Measurements from ENCODE around the gene REV1.

Gene REV1

DNA sequence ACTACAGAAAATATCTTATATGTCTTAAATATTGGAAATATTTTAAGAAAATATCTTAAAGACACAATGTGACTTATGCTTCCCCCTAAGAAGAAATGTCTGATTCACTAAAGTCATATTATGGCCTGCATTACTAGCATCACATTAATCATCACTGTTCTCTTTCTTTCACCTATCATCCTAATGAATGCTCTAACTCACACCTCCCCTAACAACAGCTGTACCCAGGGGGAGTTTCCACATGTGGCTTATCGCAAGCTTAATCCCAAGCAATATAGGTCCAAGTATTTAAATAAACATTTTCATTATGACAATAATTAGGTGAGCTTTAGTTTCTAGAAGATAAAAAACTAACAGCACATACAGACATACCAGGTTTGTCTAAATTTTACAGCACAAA is 39.6 kb downstream of the REV1 start:
- DNase-seq (ENCODE audit: low read depth in 3 of 3), result no peak

DNA sequence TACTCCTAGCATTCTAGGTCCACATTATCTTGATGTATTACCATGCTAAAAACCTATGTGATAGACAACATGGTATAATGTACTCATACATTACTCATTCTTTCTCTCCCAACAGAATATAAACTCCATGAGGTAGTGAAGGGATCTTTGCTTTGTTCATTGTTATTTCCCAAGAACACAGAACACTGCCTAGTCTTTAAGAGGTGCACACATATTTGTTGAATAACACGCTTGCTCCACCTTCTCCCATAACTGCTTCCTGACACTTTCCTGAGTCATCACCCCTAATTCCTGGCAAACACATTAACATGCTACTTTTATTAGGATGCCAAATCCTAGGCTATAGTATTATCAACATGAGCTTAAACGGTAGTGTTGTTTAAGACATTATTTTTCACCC is 41.3 kb downstream of the REV1 start:
- DNase-seq (ENCODE audit: low read depth in 3 of 3), result no peak

DNA sequence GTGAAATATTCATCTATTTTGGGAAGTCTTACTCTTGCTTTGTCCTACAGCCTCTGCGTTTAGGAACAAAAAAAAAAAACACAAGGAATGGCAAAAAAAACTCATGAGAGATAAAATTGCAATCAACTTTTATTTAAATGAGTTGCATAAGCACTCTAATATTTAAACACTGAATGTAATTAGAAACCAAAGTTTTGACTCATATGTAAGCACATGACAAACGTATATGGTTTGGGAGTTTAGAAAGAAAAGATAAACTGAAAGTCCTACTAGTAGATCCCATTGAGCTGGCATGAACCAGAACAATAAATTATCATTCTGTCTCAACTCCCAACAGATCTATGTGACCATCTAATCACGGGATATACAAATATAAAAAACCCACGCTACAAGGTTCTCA is 44.8 kb downstream of the REV1 start:
- no peak for DNase-seq (ENCODE audit: low read depth in 3 of 3)

DNA sequence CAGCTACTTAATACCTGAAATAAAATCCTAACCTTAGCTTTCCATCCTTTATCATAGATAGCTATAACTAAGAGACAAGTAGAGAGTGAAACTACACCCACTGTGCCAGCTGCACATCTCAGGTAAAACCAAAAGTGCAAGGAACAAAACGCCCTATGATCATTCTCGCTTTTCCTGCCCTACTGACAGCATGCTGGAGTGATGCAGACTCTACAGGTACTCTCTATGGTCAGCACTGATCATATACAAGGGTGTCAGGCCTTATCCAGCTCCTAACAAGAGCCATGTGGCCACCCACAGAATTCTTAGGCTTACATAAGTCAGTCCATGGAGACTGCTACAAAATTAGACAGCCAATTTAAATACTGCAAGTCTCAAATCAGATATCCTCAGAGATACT is 45.6 kb downstream of the REV1 start:
- DNase-seq (ENCODE audit: low read depth in 3 of 3), result no peak

DNA sequence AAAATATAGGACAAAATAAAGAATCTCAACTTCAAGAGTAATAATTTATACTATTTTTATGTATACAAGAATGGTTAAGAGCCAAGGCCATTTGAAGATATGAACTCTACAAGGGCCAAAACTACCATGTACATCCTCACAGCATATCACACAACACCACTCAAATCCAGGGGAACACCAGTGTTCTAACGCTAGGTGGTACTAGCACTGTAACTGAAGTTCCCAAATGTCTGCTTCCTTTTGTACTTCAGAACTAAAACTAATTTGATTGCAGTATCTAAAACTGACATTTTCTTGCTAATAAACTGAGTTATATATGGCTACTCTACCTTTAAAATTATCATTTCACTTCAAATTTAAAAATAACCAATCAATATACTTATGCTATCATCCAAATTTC is 47.0 kb downstream of the REV1 start:
- no peak for DNase-seq (ENCODE audit: low read depth in 3 of 3)

DNA sequence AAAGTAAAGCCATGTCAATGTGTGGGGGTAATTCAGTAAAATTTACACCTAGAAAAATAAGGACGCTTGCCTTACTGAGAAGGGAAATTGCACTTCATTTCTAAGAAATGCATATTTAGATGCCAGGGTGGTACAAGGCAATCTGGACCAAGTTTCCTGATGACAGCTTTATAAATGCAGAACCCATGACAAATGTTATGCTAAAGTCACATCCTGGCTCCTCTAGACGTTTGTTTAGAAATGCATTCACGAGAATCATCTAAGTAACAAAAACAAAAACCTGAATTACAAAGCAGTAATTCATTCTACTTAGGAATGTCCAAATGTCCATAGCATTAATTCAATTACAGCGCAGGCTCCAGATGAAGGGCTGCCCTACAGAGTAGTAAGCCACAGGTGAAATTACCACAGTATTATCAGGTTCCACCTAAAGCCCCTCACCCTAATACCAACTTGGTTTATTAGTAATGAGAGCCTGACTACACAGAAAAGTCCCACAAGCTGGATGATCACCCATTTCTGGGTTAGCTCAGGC is 49.8 kb downstream of the REV1 start:
- no peak for DNase-seq (ENCODE audit: low read depth in 3 of 3)

DNA sequence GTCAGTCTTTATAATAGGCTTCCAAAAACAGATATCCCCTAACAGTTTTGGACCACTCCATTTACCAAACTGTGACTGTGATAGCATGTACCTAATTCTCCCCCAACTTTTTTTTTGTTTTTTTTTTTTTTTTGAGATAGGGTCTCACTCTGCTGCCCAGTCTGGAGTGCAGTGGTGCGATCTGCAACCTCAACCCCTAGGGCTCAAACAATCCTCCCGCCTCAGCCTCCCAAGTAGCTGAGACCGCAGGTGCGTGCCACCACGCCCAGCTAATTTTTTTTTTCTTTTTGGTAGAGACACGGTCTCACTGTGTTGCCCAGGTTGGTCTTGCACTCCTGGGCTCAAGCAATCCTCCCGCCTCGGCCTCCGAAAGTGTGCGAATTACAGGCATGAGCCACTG is 52.9 kb downstream of the REV1 start:
- no peak for DNase-seq (ENCODE audit: low read depth in 3 of 3)

DNA sequence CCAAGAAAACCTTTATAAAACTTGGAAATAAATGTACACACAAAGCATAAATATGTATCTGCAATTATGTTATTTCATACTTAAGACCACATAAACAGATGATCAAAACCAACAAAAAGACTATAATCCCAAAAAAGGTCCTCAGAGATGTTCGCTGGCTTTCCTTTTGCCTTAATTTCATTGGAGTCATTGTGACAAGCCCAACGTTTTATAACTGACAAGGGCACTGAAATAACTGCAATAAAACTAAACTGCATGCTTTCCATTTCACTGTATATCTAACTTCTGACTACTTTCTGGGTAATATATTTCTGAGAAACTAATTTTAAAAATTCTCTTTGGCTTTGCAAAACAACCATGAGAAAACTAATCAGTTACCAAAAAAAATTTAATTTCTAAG is 56.5 kb downstream of the REV1 start:
- DNase-seq (ENCODE audit: low read depth in 3 of 3), result no peak

DNA sequence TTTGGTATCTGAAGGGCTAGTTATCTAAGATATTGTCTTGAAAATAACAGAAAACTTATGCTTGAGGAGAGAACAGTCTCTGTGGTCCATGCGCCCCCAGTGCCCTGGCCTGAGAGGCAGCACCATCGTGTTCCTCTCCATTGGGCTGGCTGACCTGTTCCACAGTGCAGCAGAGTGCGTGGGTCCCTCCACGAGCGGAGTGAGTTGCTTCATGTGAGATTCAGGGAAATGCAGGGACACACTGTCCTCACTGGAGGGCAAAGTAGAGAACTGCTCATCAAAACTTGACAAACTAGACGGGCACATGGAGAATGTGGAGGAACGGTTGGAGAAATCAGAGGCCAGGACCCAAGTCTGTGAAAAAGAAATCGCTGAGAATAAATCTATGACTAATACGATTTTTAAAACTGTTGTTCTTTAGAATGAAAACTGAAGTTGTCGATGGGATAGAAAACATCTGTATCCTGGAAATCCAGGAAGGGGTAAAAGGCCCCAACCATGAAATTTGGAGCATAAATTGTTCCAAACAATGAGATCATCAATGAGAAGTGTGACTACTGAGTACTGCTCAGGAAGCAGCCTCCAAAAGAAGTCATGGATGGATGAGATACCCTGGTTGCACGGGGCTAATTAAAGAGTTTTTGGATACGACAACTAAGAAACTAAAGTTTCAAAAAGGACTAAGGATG is 58.1 kb downstream of the REV1 start:
- DNase-seq (ENCODE audit: low read depth in 3 of 3), result no peak

DNA sequence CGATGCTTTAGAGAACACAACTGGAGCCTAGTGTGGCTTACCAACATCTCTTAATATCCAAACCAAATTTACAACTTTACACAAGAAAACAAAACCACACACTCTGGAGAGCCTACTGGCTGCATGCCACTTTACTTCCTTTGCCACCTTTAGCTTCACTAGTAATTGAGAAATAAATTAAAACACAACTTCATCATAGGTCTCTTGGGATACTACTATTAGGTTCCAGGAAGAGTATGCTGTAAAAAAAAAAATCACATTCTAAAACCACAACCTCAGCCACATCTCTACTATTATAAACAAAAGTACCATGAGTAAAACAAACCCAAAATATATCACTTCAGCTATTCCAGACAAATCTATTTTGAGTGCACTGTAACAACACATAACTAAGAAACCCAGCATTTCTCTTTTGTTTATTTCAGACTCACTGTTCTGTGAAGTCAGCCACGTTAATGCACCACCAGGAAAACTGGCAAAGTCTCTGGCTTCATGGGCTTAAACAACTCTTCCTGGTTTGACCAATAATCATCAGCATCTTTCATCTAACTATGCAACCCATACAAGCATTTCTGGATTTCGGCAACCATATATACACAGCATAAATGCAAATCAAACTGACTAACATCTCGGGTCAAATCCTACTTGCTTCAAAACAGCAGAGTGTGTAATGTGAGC is 59.1 kb downstream of the REV1 start:
- no peak for DNase-seq (ENCODE audit: low read depth in 3 of 3)

DNA sequence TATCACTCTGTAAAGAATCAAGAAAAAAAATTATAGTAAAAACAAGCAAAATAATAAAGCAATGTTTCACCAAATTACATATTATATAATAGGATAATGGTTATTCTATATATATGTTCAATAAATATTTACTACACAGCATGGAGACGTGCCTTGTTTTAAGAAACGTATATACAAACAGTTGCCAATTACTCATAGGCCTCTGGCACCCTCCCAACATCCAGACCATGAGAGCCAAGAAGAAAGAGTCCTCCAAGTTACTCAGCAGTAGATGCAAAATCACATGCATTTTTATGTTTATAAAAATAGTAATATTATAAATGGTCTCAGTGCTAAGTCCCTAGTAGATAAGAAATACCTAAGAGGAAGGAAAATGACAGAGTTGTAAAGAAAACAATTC is 64.8 kb downstream of the REV1 start:
- no peak for DNase-seq (ENCODE audit: low read depth in 3 of 3)

DNA sequence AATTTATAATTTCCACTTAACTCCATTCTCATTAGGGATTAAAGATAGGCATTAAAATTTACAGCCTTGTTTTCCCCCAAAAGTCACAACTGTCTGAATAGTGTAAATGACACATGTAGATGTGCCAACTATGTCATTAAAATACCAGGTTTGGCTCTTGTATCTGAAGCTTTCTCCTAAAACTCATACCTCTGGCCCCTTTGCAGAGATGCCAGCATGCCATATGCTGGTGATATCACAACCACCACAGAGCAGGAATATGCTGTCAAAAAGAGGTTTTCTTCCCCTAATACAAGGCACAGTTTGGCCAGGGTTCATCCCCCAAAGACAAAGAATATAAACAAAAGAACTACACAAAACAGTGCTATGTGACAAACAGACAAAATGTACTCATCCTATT is 65.4 kb downstream of the REV1 start:
- DNase-seq (ENCODE audit: low read depth in 3 of 3), result no peak

DNA sequence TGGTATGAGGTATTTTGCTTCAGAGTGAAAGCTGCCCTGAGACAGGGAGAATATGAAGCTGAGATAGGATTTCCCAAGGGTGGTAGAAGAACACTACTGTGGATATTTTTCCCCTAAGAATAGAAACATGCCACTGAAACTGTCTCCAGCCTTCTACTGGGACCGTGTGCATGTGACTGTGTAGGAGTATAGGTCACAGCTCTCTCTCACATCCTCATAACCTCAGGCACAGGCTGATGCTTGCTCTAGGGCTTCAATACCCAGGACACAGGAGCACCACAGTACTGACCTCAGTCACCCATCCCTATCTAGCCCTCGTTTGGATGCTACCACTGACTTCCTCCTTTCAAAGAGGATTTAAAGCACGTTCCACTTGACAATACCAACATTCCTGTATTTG is 67.2 kb downstream of the REV1 start:
- no peak for DNase-seq (ENCODE audit: low read depth in 3 of 3)

DNA sequence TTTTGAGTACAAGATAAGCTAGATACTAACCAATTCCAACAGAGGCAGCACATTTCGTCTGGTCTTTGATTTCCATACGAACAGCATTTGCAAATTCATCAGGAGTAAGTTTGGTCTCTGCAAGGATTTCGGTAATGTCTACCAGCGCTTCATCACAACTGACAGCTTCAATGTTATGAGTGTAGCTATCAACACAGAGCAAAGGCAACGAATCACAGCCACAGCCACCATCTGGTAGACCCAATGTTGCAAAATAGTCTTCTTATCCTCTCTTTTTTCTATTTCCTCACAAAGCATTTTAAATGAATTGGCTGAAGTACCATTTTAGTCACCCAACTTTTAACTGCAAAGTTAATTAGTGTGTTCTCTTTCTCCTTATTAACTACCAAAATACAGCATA is 68.3 kb downstream of the REV1 start:
- no peak for DNase-seq (ENCODE audit: low read depth in 3 of 3)

DNA sequence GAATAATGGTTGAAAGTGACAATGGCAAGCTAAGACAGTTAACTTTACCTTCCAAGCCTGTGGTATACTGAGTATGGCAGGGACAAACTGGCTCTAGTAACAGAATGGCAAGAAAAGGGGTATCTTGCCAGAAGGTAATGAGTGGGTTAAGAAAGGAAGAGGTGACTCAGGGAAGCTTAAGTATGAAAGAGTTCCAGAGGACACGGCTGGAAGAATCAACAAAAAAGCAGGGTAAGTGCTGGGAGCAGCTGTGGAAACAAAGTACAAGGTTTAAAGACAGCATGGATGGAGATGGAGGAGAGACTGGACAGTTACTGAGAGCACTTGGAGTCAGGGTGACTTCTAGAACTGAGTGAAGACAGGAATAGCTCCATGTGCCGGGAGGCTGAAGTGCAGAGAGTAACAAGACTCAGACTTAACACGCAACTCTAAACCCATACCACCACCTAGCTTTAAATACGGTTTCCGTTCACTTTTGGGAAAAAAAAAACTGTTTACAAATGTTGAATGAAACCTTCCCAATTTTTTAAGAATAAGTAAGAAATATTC is 69.0 kb downstream of the REV1 start:
- no peak for DNase-seq (ENCODE audit: low read depth in 3 of 3)

DNA sequence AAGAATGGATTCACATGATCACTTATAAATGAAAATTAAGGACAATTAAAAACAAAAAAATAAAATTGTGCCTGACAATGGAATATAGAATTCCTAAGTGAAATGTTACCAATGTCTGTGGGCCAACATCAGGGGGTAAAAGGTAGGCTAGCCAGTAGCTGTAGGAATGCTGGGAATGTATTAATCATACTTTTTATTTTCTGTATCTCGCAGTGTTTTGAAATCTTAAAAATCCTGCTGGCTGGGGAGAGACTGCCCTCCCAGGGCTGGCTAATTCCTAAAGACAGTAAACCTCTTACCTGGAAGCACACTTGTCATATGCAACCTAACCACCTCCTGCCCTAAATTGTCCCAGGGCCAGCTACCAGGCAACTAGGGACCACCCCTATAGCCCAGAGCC is 69.8 kb downstream of the REV1 start:
- no peak for DNase-seq (ENCODE audit: low read depth in 3 of 3)

DNA sequence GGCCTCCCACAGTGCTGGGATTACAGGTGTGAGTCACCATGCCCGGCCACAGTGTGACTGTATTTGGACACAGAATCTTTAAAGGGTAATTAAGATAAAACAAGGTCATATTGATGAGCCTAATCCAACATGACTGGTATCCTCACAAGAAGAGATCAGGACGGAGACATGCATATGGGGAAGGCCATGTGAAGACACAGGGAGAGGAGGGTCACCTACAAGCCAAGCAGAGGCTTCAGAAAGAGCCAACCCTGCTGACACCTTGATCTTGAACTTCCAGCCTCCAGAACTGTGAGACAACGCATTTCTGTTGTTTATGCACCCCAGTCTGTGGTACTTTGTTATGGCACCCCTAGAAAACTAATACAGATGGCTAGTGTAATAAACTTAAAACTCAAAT is 72.4 kb downstream of the REV1 start:
- no peak for DNase-seq (ENCODE audit: low read depth in 3 of 3)

DNA sequence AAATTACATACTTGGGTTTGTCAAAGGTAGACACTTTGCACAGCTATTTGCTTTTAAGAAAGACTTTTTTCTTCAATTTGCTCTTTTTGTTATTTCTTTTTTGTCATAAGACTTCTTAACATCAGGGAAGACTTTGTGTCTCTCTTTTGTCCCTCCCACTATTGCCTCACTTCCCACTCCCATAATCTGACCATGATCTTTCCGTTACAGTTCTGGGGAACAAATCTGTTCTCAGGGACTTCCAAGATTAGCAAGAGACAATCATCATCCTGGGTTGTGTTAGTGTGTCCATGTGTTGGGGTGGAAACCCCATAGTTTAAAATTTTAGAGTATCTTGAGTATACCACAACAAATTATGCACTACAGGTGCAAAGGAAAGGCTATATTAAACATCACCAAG is 75.3 kb downstream of the REV1 start:
- no peak for DNase-seq (ENCODE audit: low read depth in 3 of 3)

DNA sequence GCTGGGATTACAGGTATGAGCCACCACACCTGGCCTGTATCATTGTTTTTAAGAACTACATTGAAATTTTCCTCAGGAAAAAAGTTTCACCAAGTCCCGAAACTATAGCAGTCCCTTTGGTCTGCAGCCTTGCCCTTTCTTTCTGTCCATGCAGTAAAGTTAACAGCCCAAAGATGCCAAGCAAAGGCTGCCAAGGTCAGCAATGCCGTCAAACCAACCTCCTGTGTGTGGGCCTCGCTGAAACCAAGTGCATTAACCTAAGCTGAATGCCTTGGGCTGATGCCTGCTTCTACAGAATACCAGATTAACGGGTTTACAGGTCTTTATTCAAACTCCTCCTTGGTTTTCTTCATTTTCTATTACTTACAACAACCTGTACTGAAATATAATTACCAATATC is 79.5 kb downstream of the REV1 start:
- no peak for DNase-seq (ENCODE audit: low read depth in 3 of 3)

DNA sequence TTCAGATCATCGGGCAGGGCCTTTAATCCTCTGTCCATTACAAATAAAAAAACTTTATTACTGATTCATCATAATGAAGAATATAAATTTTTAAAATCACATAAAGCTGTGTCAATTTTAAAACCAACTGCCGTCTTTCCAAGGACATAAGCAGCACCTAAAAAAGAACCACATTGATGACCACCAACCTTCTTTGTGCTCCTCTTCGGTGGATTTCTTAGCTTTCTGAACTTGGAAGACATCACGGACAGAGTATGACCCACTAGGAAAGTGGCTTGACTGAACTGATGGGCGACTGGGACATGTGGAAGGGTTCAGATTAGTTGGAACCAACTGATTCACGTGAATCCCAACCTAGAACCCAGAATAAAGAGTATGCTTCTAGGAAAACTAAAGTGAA is 83.7 kb downstream of the REV1 start:
- no peak for DNase-seq (ENCODE audit: low read depth in 3 of 3)

DNA sequence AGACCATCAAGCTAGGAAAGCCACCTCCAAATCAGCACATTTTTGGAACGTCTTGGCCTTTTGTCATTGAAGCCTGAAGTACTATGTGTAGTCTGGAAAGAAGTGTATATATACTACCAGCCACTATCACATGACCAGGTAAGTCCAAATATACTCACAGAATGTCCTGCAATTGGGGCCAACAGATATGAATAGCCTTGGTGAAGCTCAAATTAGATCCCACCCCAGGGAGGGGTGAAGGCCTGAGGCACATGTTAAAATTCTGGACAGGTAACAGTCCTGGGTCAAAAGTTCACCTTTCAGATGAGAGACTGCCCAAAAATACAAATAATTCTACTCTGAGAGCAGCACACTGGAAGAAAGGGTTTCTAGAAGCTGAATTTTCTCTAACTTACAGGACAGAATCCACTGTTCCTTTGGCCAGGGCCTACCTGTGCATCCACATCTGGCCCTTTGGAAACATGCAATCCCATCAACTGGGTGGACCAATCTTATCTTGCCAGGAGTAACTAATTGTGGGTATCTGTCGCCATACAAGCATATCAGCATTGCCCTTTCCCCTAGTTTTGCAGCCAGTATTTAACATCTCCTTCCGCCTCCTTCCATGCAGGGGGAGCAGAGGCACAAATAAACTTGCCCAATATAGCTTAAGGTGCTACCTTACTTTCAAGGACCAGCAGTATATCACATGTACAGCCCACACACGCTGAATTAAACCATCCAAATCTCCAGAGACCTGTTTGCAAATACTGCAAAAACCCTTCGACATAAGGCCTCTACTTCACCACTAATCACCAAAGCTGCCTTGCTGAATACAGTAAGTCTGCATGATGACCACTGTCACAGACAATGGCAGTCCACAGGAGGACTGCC is 84.8 kb downstream of the REV1 start:
- no peak for DNase-seq (ENCODE audit: low read depth in 3 of 3)

DNA sequence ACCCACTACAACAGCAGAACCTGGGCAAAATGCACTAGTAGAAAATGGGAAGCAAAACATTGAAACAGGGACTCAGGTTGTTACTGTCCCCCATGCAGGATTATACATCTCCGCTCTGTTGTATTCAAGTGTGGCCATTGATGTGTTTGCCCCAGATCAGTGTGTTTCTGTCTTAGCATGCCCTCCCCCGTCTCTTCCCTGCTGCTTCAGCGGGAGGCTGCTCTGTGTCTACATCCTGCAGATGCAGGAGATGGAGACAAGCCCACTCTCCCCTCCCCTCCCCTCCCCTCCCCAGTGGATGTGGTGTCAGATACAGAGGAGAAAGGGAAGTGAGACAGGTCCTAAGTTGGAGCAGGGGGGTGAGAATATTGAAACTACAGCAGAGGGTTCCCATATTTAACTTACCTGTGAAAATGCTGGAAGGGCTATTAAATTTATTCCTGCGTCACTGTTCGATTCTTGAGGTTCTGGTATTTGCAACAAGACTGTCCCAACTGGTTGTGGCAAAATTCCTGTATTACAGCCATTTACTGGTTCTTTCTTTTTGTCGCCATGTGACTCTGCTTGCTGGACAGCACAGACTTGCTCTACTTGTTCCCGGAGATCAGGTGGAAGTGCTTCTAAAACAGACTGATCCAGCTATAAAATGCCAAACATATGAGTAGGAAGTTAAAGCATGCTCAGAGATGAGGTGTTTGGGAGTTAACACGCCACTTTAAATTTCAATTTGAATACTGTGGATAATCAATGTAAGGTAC is 85.6 kb downstream of the REV1 start:
- no peak for DNase-seq (ENCODE audit: low read depth in 3 of 3)
